Skeletal muscle tissue (tissue), 4 donors: ENCODE results near the gene SMC1B. TPM values are rescaled to one million over a fixed set of nuclear protein-coding genes. Genes with fewer than 3 reads are reported as not detected.
"Not testable (repeated sequence)": the region's sequence is repeated elsewhere in the genome, so short reads cannot be mapped to it uniquely, and the experiment has no call there.

Experiments used
- H3K27ac ChIP-seq: one replicate; pipeline ENCODE4 v1.7.0; 2013; ENCODE audit warnings: mild to moderate bottlenecking, low read depth, low read length, inconsistent platforms
- H3K27me3 ChIP-seq, 3 donors: one replicate each; pipeline ENCODE4 v1.7.0; 2013; ENCODE audit warnings: low read length in 3 of 3; ENCODE audit not compliant: control insufficient read depth in 3 of 3, insufficient read depth in 3 of 3
- H3K36me3 ChIP-seq, 3 donors: one replicate each; pipeline ENCODE4 v1.7.0; 2013; ENCODE audit warnings: low read length in 3 of 3; ENCODE audit not compliant: control insufficient read depth in 3 of 3, insufficient read depth in 3 of 3
- H3K4me1 ChIP-seq, 3 donors: one replicate each; pipeline ENCODE4 v1.7.0; 2013; ENCODE audit warnings: low read length in 3 of 3, mild to moderate bottlenecking in 3 of 3; ENCODE audit not compliant: control insufficient read depth in 3 of 3, insufficient read depth in 3 of 3
- H3K4me3 ChIP-seq, 3 donors: one replicate each; pipeline ENCODE4 v1.7.0; 2013; ENCODE audit warnings: low read length in 3 of 3
- H3K9ac ChIP-seq, 3 donors: one replicate each; pipeline ENCODE4 v1.7.0; 2013; ENCODE audit warnings: low read length in 3 of 3, mild to moderate bottlenecking in 3 of 3, moderate library complexity in 2 of 3, low read depth in 1 of 3
- H3K9me3 ChIP-seq, 3 donors: one replicate each; pipeline ENCODE4 v1.7.0; 2013; ENCODE audit warnings: low read length in 3 of 3; ENCODE audit not compliant: control insufficient read depth in 3 of 3
- total RNA-seq: library from RNA; depleted of rRNA; stranded (reverse); fragments of >200 nt; gene quantifications from one replicate; pipeline ENCODE4 v1.2.3, GENCODE V29; 2014
- donor health status: Osteomylitis.

SMC1B gene
- total RNA-seq, 1 donor from 2014 or later: under 0.01 TPM

- Histone ChIP-seq H3K27ac (no peak overlapping the region), H3K4me1 (peaks cover 0 to 3% (median 0%) of the 10 kb centered on the region in 3 donors), H3K36me3 (no peaks in the 10 kb centered on the region), H3K9ac (no peak overlapping the region), H3K27me3 (no peaks in the 10 kb centered on the region), H3K9me3 (no peaks in the 10 kb centered on the region), H3K4me3 (no peak overlapping the region)
Measured at GRCh38 chr22:45302751-45303150, 110.6 kb downstream of the SMC1B start.

- Histone ChIP-seq H3K9ac (no peak overlapping the region), H3K36me3 (no peaks in the 10 kb centered on the region), H3K4me3 (no peak overlapping the region), H3K27ac (no peak overlapping the region), H3K9me3 (no peaks in the 10 kb centered on the region), H3K27me3 (no peaks in the 10 kb centered on the region), H3K4me1 (peaks cover 0 to 3% (median 0%) of the 10 kb centered on the region in 3 donors)
Measured at GRCh38 chr22:45298934-45299505, 114.4 kb downstream of the SMC1B start.

- Histone ChIP-seq H3K9ac (no peak overlapping the region), H3K4me1 (peaks cover 0 to 5% (median 2%) of the 10 kb centered on the region in 3 donors), H3K27me3 (peaks cover 0 to 4% (median 2%) of the 10 kb centered on the region in 3 donors), H3K4me3 (no peak overlapping the region), H3K27ac (no peak overlapping the region), H3K36me3 (no peaks in the 10 kb centered on the region), H3K9me3 (no peaks in the 10 kb centered on the region)
Measured at GRCh38 chr22:45296628-45297297, 116.6 kb downstream of the SMC1B start.

- Histone ChIP-seq H3K4me1 (peaks cover 2 to 18% (median 14%) of the 10 kb centered on the region in 3 donors), H3K27me3 (peaks cover 2 to 11% (median 6%) of the 10 kb centered on the region in 3 donors), H3K9ac (no peak overlapping the region), H3K36me3 (no peaks in the 10 kb centered on the region), H3K4me3 (no peak overlapping the region), H3K27ac (no peak overlapping the region), H3K9me3 (no peaks in the 10 kb centered on the region)
Measured at GRCh38 chr22:45295492-45295891, 117.9 kb downstream of the SMC1B start.

- H3K4me3 ChIP-seq, H3K27ac ChIP-seq, H3K36me3 ChIP-seq, H3K9ac ChIP-seq, H3K9me3 ChIP-seq: not testable (repeated sequence)
- H3K27me3 ChIP-seq: peaks cover 4 to 11% (median 6%) of the 10 kb centered on the region in 3 donors
- H3K4me1 ChIP-seq: peaks cover 7 to 22% (median 19%) of the 10 kb centered on the region in 3 donors
Measured at GRCh38 chr22:45295004-45295403, 118.4 kb downstream of the SMC1B start.

Other genes starting within 250 kb of the SMC1B start
- 19.8 TPM for gene NUP50, start 249.7 kb downstream of the SMC1B start, total RNA-seq
- 6.8 TPM for gene KIAA0930, start 172.7 kb downstream of the SMC1B start, total RNA-seq
- not detected for gene UPK3A, start 128.7 kb downstream of the SMC1B start, total RNA-seq
- gene FAM118A, start 103.7 kb downstream of the SMC1B start, total RNA-seq: 17.2 TPM
- 0.52 TPM for gene RIBC2, start 94 bp upstream of the SMC1B start, total RNA-seq
- 105 TPM for gene FBLN1, start 89.3 kb upstream of the SMC1B start, total RNA-seq